Thyroid gland (tissue), 4 donors: ENCODE data around the gene CUL5.

Source experiments
- CTCF ChIP-seq, 6 experiments: fragments of 200-600 bp in 3 of 6; fragments of 450-650 bp in 3 of 6; sonication (generic) in 3 of 6; IDR thresholded peaks; one replicate each; pipeline ENCODE4 v1.5.1; 2016 to 2019; ENCODE audit warnings: antibody characterized with exemption in 6 of 6, mild to moderate bottlenecking in 2 of 6, inconsistent platforms in 1 of 6, moderate library complexity in 1 of 6
- POLR2A ChIP-seq, 2 donors: fragments of 450-650 bp; IDR thresholded peaks; one replicate each; pipeline ENCODE4 v1.6.1; 2017; ENCODE audit warnings: antibody characterized with exemption in 2 of 2, mild to moderate bottlenecking in 2 of 2, moderate library complexity in 1 of 2

GRCh38 chr11:108032800-108033199 is 24.1 kb downstream of the CUL5 start:
- TF ChIP-seq CTCF (IDR thresholded peaks at IDR 0.05) (no peak), POLR2A (IDR thresholded peaks at IDR 0.05) (no peak)
